GM13976 (cell line): Measurements from ENCODE around the gene DAAM1.

Experiments
- DNase-seq: peaks from one replicate; pipeline ENCODE4 v3.0.0; 2012; ENCODE audit warnings: low spot score
- in situ Hi-C: fragments of 300-500 bp; cut with MboI; formaldehyde crosslinking; loops from one replicate; pipeline ENCODE4 v1.12.0; 2022; ENCODE audit warnings: low sequenced_read_pairs, mixed read lengths, inconsistent platforms; ENCODE audit not compliant: unreplicated experiment
- TF ChIP-seq, protein P1 (sequence below): IDR thresholded peaks from 2 replicates; pipeline ENCODE4 v1.5.1; 2012; ENCODE audit warnings: borderline replicate concordance, mild to moderate bottlenecking; ENCODE audit not compliant: insufficient read depth; ENCODE audit errors: extremely low read depth, missing control alignments, control extremely low read depth

Gene DAAM1

DNA sequence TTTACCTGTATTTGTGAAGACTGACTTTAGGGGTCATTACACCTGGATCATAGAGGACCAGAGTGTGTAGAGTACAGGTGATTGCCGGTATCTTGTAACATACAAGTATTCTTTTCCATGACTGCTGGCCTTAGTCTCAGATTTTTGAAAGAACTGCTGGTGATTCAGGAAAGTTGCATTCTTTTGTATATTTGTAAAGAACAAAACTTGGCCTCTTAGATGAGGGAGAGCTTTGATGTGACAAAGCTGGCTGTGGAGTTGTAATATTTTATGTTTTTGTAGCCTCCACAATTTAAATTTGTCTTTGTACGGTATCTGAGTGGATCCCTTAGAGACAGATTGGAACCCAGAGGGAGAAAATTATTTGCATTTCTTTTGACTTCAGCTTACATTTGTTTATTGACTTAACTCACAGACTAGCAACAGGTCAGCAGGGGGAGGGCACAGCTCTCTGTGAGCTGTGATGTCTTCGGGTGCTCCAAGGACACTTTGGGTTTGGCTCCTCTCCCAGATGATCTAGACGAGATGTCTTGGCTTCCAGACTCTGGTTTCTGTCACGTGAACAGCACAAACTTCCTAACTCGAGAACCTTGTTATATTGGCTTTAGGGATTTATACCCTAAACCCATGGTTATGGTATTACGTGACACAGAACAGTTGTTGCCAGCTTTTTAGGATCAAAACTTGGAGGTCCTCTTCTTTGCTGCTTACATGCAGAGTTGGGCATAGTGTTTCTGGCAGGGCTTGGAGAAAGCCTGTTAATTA is 65.9 kb downstream of the DAAM1 start:
- TF ChIP-seq, protein P1, sequence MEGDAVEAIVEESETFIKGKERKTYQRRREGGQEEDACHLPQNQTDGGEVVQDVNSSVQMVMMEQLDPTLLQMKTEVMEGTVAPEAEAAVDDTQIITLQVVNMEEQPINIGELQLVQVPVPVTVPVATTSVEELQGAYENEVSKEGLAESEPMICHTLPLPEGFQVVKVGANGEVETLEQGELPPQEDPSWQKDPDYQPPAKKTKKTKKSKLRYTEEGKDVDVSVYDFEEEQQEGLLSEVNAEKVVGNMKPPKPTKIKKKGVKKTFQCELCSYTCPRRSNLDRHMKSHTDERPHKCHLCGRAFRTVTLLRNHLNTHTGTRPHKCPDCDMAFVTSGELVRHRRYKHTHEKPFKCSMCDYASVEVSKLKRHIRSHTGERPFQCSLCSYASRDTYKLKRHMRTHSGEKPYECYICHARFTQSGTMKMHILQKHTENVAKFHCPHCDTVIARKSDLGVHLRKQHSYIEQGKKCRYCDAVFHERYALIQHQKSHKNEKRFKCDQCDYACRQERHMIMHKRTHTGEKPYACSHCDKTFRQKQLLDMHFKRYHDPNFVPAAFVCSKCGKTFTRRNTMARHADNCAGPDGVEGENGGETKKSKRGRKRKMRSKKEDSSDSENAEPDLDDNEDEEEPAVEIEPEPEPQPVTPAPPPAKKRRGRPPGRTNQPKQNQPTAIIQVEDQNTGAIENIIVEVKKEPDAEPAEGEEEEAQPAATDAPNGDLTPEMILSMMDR: no peak
- in situ Hi-C loops: no loop called here
- DNase-seq: no peak

DNA sequence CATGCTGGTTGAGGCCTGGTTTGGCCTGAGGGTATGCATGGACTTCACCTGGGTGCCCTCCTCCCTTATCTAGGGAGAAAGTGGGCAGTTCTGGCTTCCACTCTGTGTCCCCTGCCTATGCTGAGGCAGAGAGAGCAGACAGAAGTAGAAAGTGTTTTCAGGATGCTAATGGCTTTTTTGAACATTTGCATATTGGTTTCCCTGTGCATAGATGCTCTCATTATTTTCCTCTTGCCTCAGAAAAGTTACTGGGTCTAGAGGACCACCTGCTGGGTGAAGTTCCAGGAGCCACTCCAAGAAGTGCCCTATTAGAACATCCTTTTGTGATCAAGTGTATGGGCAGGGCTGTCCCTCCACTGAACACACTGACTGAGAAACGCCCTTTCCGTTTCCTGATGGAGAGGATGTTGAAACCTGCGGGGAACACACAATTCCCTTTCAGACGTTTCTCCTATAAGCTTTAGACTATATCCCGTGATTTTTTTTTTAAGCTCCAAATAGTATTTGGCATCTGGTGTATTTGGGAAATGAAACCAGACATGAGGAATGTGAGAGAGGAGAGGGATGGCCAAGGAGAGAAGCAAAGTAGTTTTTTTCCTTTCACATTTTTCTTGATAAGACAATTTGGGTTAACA is 66.6 kb downstream of the DAAM1 start:
- no peak for DNase-seq
- TF ChIP-seq, protein P1: no peak
- in situ Hi-C loops: no loop called here

DNA sequence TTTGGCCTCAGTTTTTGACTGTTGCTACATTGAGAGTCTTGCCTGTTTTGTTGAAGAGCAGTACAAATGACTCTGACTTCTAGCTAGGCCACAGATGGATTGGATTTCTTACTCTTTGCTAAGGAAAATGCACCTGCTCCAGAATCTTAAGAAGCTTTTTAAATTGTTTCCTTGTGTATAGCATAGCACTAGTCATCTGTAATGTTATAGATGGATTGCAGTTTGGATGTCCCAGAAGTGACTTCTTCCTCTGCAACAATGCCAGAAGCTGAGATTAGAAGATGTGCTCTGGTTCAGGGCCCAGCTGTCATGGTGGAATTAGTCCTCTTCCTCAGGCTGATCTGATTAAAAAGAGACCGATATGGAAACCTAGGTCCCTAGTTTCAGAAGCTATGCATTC is 67.9 kb downstream of the DAAM1 start:
- TF ChIP-seq, protein P1: no peak
- DNase-seq: no peak
- in situ Hi-C loops: no loop called here

DNA sequence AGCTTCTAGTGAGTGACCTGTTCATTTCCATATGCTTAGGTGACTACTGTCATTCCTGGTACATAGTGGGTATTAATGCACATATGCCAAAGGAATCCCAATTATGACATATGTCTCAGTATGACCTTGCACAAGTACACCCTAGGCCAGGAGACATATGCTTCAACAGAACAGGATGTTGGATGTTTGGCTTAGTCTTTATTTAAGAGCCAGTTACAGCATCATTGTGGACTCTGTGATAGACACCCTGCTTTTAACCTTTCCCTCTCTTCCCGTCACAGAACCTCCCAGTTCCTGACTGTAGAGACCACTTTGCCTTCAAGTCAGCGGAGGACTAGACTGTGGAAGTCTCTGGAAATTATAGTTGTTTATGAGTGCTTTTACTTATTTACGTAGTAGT is 72.9 kb downstream of the DAAM1 start:
- in situ Hi-C loops: no loop called here

DNA sequence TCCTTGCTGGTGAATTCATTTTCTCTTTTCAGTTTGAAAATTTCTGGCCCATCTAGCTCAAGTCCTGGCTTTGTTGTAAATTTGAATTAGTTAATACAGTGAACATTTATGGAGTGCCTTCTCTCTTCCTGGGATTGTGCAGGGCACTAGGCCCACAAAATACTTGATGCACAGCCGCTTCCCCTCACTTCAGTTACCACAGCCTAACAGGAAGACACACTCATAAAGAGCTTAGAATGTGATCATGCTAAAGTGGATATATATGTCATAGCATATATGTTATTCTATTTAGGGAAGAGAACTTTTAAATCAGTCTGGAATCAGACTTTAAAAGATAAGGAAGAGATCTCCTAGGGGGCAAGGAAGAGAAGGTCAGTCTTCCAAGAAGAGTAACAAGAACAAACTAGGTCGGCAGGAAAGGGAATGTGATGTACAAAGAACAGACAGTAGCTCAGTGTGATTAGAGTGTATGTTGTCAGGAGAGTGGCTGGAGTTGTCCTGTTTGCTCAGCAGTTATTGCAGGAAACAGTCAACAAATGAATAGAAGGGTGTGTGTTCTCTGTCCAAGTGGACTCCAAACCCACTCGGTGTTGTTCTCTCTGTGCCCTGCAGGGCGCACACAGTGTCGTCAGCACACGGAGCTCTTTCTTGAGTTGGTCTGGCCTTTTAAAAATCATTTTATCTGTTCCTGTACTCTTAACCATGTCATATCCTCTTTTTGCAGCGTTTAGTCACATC is 74.4 kb downstream of the DAAM1 start:
- TF ChIP-seq, protein P1: no peak
- DNase-seq: no peak
- in situ Hi-C loops: no loop called here

More for the DNA sequence above, 72.9 kb downstream of the DAAM1 start:
- TF ChIP-seq, protein P1: no peak
- DNase-seq: no peak

DNA sequence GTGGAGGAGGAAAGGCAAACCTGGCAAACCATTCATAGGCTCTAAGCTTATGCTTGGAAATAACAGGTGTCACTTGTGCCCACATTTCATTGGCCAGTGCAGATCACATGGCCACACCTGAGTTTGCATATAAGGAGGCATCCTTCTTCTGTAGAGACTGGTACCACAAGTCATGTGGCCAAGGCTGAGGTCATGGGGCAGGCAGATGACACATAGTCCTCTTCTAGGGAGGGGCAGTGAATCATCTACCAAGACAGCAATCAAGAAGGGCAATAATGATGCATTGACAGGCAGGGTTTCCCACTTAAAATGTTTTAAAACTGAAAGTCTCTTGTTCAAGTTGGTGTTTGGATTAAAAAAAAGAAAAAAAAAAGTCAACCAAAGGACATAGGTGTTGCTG is 77.3 kb downstream of the DAAM1 start:
- TF ChIP-seq, protein P1: no peak
- DNase-seq: no peak
- in situ Hi-C loops: no loop called here
